HL-60 (cell line): ENCODE measurements around the gene NDUFB4.

Experiments
- POLR2AphosphoS5 ChIP-seq: IDR thresholded peaks from 2 replicates; pipeline ENCODE4 v1.6.1; 2012; ENCODE audit warnings: low read depth
- REST ChIP-seq: IDR thresholded peaks from 2 replicates; pipeline ENCODE4 v1.6.1; 2012; ENCODE audit warnings: low read depth; ENCODE audit not compliant: insufficient replicate concordance
- TF ChIP-seq, protein P1 (sequence below): IDR thresholded peaks from one replicate; pipeline ENCODE4 v1.5.1; 2011; ENCODE audit warnings: low read length, control low read depth, inconsistent platforms; ENCODE audit not compliant: insufficient read depth

- TF ChIP-seq POLR2AphosphoS5 (no peak), REST (no peak)
- TF ChIP-seq, protein P1, sequence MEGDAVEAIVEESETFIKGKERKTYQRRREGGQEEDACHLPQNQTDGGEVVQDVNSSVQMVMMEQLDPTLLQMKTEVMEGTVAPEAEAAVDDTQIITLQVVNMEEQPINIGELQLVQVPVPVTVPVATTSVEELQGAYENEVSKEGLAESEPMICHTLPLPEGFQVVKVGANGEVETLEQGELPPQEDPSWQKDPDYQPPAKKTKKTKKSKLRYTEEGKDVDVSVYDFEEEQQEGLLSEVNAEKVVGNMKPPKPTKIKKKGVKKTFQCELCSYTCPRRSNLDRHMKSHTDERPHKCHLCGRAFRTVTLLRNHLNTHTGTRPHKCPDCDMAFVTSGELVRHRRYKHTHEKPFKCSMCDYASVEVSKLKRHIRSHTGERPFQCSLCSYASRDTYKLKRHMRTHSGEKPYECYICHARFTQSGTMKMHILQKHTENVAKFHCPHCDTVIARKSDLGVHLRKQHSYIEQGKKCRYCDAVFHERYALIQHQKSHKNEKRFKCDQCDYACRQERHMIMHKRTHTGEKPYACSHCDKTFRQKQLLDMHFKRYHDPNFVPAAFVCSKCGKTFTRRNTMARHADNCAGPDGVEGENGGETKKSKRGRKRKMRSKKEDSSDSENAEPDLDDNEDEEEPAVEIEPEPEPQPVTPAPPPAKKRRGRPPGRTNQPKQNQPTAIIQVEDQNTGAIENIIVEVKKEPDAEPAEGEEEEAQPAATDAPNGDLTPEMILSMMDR = no peak
These were observed 41.1 kb upstream of the NDUFB4 start for GRCh38 chr3:120554812-120555606.
